ENCODE measurements around the gene HCCS.
"Not testable (repeated sequence)": the region's sequence is repeated elsewhere in the genome, so short reads cannot be mapped to it uniquely, and the experiment has no call there.

Gene HCCS

GRCh38 chrX:11123087-11123486 lies 12.0 kb downstream of the HCCS start:
- not testable (repeated sequence) for DNase-seq (ENCODE audit: low spot score)

GRCh38 chrX:11124112-11124511 lies 13.0 kb downstream of the HCCS start:
- no peak for DNase-seq (ENCODE audit: low spot score)

- no peak for DNase-seq (ENCODE audit: low spot score)
These were observed 13.9 kb downstream of the HCCS start for GRCh38 chrX:11125060-11125459.

- DNase-seq (ENCODE audit: low spot score), result no peak
These were observed 18.5 kb downstream of the HCCS start for GRCh38 chrX:11129534-11130105.

GRCh38 chrX:11130136-11130535 lies 19.0 kb downstream of the HCCS start:
- no peak for DNase-seq (ENCODE audit: low spot score)

GRCh38 chrX:11131146-11131545 lies 20.0 kb downstream of the HCCS start:
- DNase-seq (ENCODE audit: low spot score), result no peak

GRCh38 chrX:11135564-11136185 lies 24.5 kb downstream of the HCCS start:
- no peak for DNase-seq (ENCODE audit: low spot score)

- DNase-seq (ENCODE audit: low spot score), result peak; percentile 22
These were observed 26.5 kb downstream of the HCCS start for GRCh38 chrX:11137543-11138139.

- DNase-seq (ENCODE audit: low spot score), result no peak
These were observed 27.6 kb downstream of the HCCS start for GRCh38 chrX:11138498-11139390.

GRCh38 chrX:11143931-11144678 lies 33.0 kb downstream of the HCCS start:
- peak; percentile 40 for DNase-seq (ENCODE audit: low spot score)

GRCh38 chrX:11146411-11146810 lies 35.3 kb downstream of the HCCS start:
- no peak for DNase-seq (ENCODE audit: low spot score)

- DNase-seq (ENCODE audit: low spot score), result no peak
These were observed 37.3 kb downstream of the HCCS start for GRCh38 chrX:11148401-11148800.

- no peak for DNase-seq (ENCODE audit: low spot score)
These were observed 40.8 kb downstream of the HCCS start for GRCh38 chrX:11151799-11152559.

GRCh38 chrX:11159149-11159548 lies 48.0 kb downstream of the HCCS start:
- no peak for DNase-seq (ENCODE audit: low spot score)

- DNase-seq (ENCODE audit: low spot score), result no peak
These were observed 53.3 kb downstream of the HCCS start for GRCh38 chrX:11164433-11164832.

- DNase-seq (ENCODE audit: low spot score), result no peak
These were observed 60.8 kb downstream of the HCCS start for GRCh38 chrX:11171956-11172355.

GRCh38 chrX:11172415-11172814 lies 61.3 kb downstream of the HCCS start:
- DNase-seq (ENCODE audit: low spot score), result no peak

Measured in LoVo (cell line).